ENCODE data around the gene TTLL4. TPM values are rescaled to one million over a fixed set of nuclear protein-coding genes. Genes with fewer than 3 reads are reported as not detected.
A peak's percentile ranks its signal among the peaks of the same experiment; 100 is the strongest.

The TTLL4 gene
- total and polyA plus RNA-seq, 2 of the 8 experiments (the other 6 are each of a cell fraction or from before 2014, with no cell fraction given), result 71.1 to 105 TPM

GRCh38 chr2:218720048-218721041 is 9.7 kb downstream of the TTLL4 start:
- no peak overlapping the region for H3K4ac ChIP-seq (replicated peaks; ENCODE audit: insufficient read length, low read depth, low read length)
- H3K9ac ChIP-seq (replicated peaks in 1 of 4; ENCODE audit: extremely low read depth in 1 of 4, low read depth in 3 of 4, low read length in 3 of 4), result no peak overlapping the region; a peak in 1 of 7 replicates
- peaks cover 2% of the 10 kb centered on the region; the same call in 1 of the 2 replicates for H3K79me1 ChIP-seq (ENCODE audit: low read depth, low read length)
- peak overlapping the region in 1 of 2 experiments; percentile 15; a peak in 2 of 4 replicates for H3K4me2 ChIP-seq (ENCODE audit: insufficient read depth in 1 of 2, low read depth in 2 of 2, low read length in 2 of 2)
- H3K23ac ChIP-seq (ENCODE audit: insufficient read length), result no peak overlapping the region
- peak overlapping the region; percentile 40; the same call in 1 of the 2 replicates for H2BK12ac ChIP-seq (ENCODE audit: low read depth, low read length)
- no peaks in the 10 kb centered on the region for H3K9me3 ChIP-seq (ENCODE audit: insufficient read depth in 2 of 2, low read depth in 1 of 2, low read length in 1 of 2)
- no peaks in the 10 kb centered on the region for H3K27me3 ChIP-seq (replicated peaks in 1 of 4; ENCODE audit: control insufficient read depth in 3 of 4, extremely low read depth in 1 of 4, insufficient read depth in 3 of 4, low read length in 3 of 4)
- 0 out of 2 replicates have a peak overlapping the region, but pooled peaks have one; percentile 3 for H2BK5ac ChIP-seq (ENCODE audit: low read depth, low read length)
- no peak overlapping the region for H3K14ac ChIP-seq (ENCODE audit: insufficient read length)
- peaks cover 11 to 85% of the 10 kb centered on the region in 2 experiments for H3K79me2 ChIP-seq (ENCODE audit: control insufficient read depth in 1 of 2, insufficient read depth in 2 of 2, low read length in 2 of 2)
- TF ChIP-seq HDAC6 (IDR thresholded peaks at IDR 0.05; ENCODE audit: low read depth, low read length) (no peak), PHF8 (conservative IDR thresholded peaks at IDR 0.05; ENCODE audit: low read depth, low read length) (no peak), E2F6 (IDR thresholded peaks at IDR 0.05) (no peak), SUZ12 (IDR thresholded peaks at IDR 0.05; ENCODE audit: low read length) (no peak), GABPA (IDR thresholded peaks at IDR 0.05; ENCODE audit: borderline replicate concordance, insufficient read depth, low read length) (no peak), KDM1A (IDR thresholded peaks at IDR 0.05; ENCODE audit: borderline replicate concordance, low read length) (no peak), SP2 (IDR thresholded peaks at IDR 0.05; ENCODE audit: low read length) (no peak), SP1 (IDR thresholded peaks at IDR 0.05; ENCODE audit: low read depth, low read length) (no peak), POLR2AphosphoS5 (IDR thresholded peaks at IDR 0.05; ENCODE audit: low read depth, low read length) (no peak), SAP30 (IDR thresholded peaks at IDR 0.05; ENCODE audit: insufficient read depth, insufficient replicate concordance, low read length) (no peak)
- no peak overlapping the region for H3K27ac ChIP-seq (ENCODE audit: low read depth, low read length)
- H4K20me1 ChIP-seq (replicated peaks in 1 of 2; ENCODE audit: control insufficient read depth in 1 of 2, insufficient read depth in 2 of 2, low read length in 2 of 2), result peaks cover 3 to 6% of the 10 kb centered on the region in 2 experiments
- H2BK15ac ChIP-seq (ENCODE audit: low read length), result no peak overlapping the region
- H3K4me1 ChIP-seq (replicated peaks in 1 of 4; ENCODE audit: control insufficient read depth in 3 of 4, insufficient read depth in 4 of 4, low read length in 3 of 4), result peaks cover 0 to 15% (median 3%) of the 10 kb centered on the region in 4 experiments; a peak in 3 of 7 replicates
- peak overlapping the region; percentile 52 for H4K91ac ChIP-seq (replicated peaks; ENCODE audit: insufficient read length, low read length)
- H3K18ac ChIP-seq (ENCODE audit: extremely low read depth, low read length), result no peak overlapping the region; the same call in none of the 2 replicates
- H2AK5ac ChIP-seq (ENCODE audit: low read depth, low read length), result 0 out of 2 replicates have a peak overlapping the region, but pooled peaks have one; percentile 47
- H3K56ac ChIP-seq (replicated peaks; ENCODE audit: insufficient read length, low read depth, low read length), result no peak overlapping the region
- H2AFZ ChIP-seq (ENCODE audit: low read length), result no peak overlapping the region
- H3K36me3 ChIP-seq (ENCODE audit: control insufficient read depth in 2 of 4, insufficient read depth in 4 of 4, low read length in 3 of 4), result peaks cover 0 to 9% (median 0%) of the 10 kb centered on the region in 4 experiments; a peak in 1 of 8 replicates
- no peak overlapping the region for H3K4me3 ChIP-seq (ENCODE audit: extremely low read depth in 1 of 4, insufficient read depth in 2 of 4, low read depth in 3 of 4, low read length in 4 of 4)
- no peak overlapping the region for H2BK120ac ChIP-seq (replicated peaks; ENCODE audit: low read depth, low read length)
- WGBS, 2 experiments (ENCODE audit: extremely low coverage in 1 of 2, insufficient coverage in 1 of 2, insufficient read length in 1 of 2, insufficient replicate concordance in 2 of 2, low coverage in 1 of 2, low lambda C conversion rate in 2 of 2, missing lambda C conversion rate in 1 of 2), result 83% methylated on average over 18 of the region's 19 CpGs; no CpG with 5 or more reads in 1 of the 2 experiments
- DNase-seq (ENCODE audit: low read depth in 1 of 2, low spot score in 2 of 2) (no peak), FAIRE-seq (no peak)
- H2BK20ac ChIP-seq (ENCODE audit: low read length), result no peak overlapping the region
- POLR2A ChIA-PET (ENCODE audit: partially characterized antibody), result interaction anchor here (0.6 to 1.7 kb wide), 4 partner anchors 9 to 362 kb away, joined by 3 to 5 read pairs (median 4); partner anchors contain the start of gene CYP27A1
- H4K5ac ChIP-seq (ENCODE audit: insufficient read length, low read depth, low read length), result no peak overlapping the region
- CTCF ChIA-PET (ENCODE audit: partially characterized antibody), result interaction anchor here (0.6 to 3.4 kb wide), 4 partner anchors 11 to 128 kb away, joined by 3 to 25 read pairs (median 8); no protein-coding TSS in a partner anchor
- no peak overlapping the region for H4K8ac ChIP-seq (ENCODE audit: extremely low read depth, insufficient read depth, low read length)
- H3K23me2 ChIP-seq (ENCODE audit: low read depth, low read length), result no peaks in the 10 kb centered on the region

All from H1 (cell line).